OCI-LY7 (cell line): ENCODE measurements around the gene CEP89. TPM values are rescaled to one million over a fixed set of nuclear protein-coding genes. Genes with fewer than 3 reads are reported as not detected.

ENCODE experiments used
- BruUV-seq: library from RNA; stranded (reverse); fragments of 400-500 nt; replicated peaks from 2 replicates; lab custom pipeline; 2021; lab: Mats Ljungman, UMichigan
- CTCF ChIA-PET: fragments of 300-600 bp; sonication (Branson Sonifier 250); formaldehyde crosslinking; loops from one replicate; lab custom pipeline; 2022; ENCODE audit warnings: antibody characterized with exemption; ENCODE audit not compliant: unreplicated experiment; lab: Charles Lee
- POLR2A ChIA-PET: fragments of 300-600 bp; sonication (Branson Sonifier 250); formaldehyde crosslinking; loops from one replicate; lab custom pipeline; 2022; ENCODE audit warnings: antibody characterized with exemption; lab: Charles Lee
- DNase-seq: peaks from one replicate; pipeline ENCODE4 v3.0.0-alpha.2; 2015; ENCODE audit warnings: low spot score
- H2AFZ ChIP-seq: fragments of 200-600 bp; sonication (generic), shearing (Covaris generic); 2 replicates; pipeline ENCODE4 v1.6.1; 2014; ENCODE audit warnings: mild to moderate bottlenecking, antibody characterized with exemption, low read length, moderate library complexity
- H3K27ac ChIP-seq: fragments of 200-600 bp; sonication (generic); 2 replicates; pipeline ENCODE4 v1.5.1; 2014; ENCODE audit warnings: mixed run types, low read depth, mild to moderate bottlenecking, moderate library complexity, low read length, inconsistent platforms; ENCODE audit not compliant: poor library complexity, severe bottlenecking
- H3K36me3 ChIP-seq: fragments of 200-600 bp; sonication (generic); 2 replicates; pipeline ENCODE4 v1.6.1; 2014; ENCODE audit warnings: mild to moderate bottlenecking, antibody characterized with exemption, low read length, moderate library complexity, mixed read lengths; ENCODE audit not compliant: insufficient read depth
- H3K4me1 ChIP-seq: fragments of 200-600 bp; sonication (generic); 2 replicates; pipeline ENCODE4 v1.5.1; 2014; ENCODE audit warnings: mild to moderate bottlenecking, low read length; ENCODE audit not compliant: insufficient read depth, poor library complexity, severe bottlenecking
- H3K4me2 ChIP-seq: fragments of 200-600 bp; sonication (generic); 2 replicates; pipeline ENCODE4 v1.6.1; 2014; ENCODE audit warnings: mild to moderate bottlenecking, low read length
- H3K4me3 ChIP-seq: fragments of 200-600 bp; sonication (generic); 2 replicates; pipeline ENCODE4 v1.5.1; 2014; ENCODE audit warnings: mild to moderate bottlenecking, low read depth, low read length; ENCODE audit not compliant: poor library complexity, severe bottlenecking
- H3K79me2 ChIP-seq: fragments of 200-600 bp; sonication (generic); 2 replicates; pipeline ENCODE4 v1.6.1; 2016; ENCODE audit warnings: low read depth, mild to moderate bottlenecking, low read length, moderate library complexity, mixed read lengths; ENCODE audit not compliant: insufficient read depth
- H3K9me2 ChIP-seq: fragments of 200-600 bp; sonication (generic); 2 replicates; pipeline ENCODE4 v1.6.1; 2016; ENCODE audit warnings: mild to moderate bottlenecking, low read length, mixed read lengths; ENCODE audit not compliant: insufficient read depth
- H3K9me3 ChIP-seq: fragments of 200-600 bp; sonication (generic); 2 replicates; pipeline ENCODE4 v1.6.1; 2014; ENCODE audit warnings: mild to moderate bottlenecking, mixed run types, low read length, mixed read lengths
- H4K20me1 ChIP-seq: fragments of 200-600 bp; sonication (generic); 2 replicates; pipeline ENCODE4 v1.6.1; 2014; ENCODE audit warnings: mild to moderate bottlenecking, antibody characterized with exemption, low read length, moderate library complexity, mixed read lengths; ENCODE audit not compliant: insufficient read depth
- EZH2phosphoT487 ChIP-seq: fragments of 200-600 bp; sonication (generic); IDR thresholded peaks from 2 replicates; pipeline ENCODE4 v1.6.1; 2018; ENCODE audit warnings: low read depth, borderline replicate concordance, mild to moderate bottlenecking, mixed run types, antibody characterized with exemption, low read length, moderate library complexity, mixed read lengths
- intact Hi-C: fragments of 100-400 bp; cut with micrococcal nuclease; formaldehyde crosslinking; loops from one replicate; pipeline ENCODE4 v1.10.0; 2022; ENCODE audit not compliant: unreplicated experiment
- total RNA-seq, 2 experiments: library from RNA; depleted of rRNA in 1 of 2; stranded (reverse); fragments of >200 nt in 1 of 2; shearing (Covaris generic) in 1 of 2; gene quantifications; 2 replicates each; pipeline ENCODE4 v1.2.3, GENCODE V29; 2014 to 2022
- TF ChIP-seq, protein P1 (sequence below): fragments of 200-600 bp; sonication (generic); conservative IDR thresholded peaks from 2 replicates; pipeline ENCODE4 v1.5.1; 2014; ENCODE audit warnings: mild to moderate bottlenecking, antibody characterized with exemption, low read length, moderate library complexity, mixed read lengths

The CEP89 gene
- total RNA-seq, 2 experiments from 2014 or later: 15.8 to 20.6 TPM

DNA sequence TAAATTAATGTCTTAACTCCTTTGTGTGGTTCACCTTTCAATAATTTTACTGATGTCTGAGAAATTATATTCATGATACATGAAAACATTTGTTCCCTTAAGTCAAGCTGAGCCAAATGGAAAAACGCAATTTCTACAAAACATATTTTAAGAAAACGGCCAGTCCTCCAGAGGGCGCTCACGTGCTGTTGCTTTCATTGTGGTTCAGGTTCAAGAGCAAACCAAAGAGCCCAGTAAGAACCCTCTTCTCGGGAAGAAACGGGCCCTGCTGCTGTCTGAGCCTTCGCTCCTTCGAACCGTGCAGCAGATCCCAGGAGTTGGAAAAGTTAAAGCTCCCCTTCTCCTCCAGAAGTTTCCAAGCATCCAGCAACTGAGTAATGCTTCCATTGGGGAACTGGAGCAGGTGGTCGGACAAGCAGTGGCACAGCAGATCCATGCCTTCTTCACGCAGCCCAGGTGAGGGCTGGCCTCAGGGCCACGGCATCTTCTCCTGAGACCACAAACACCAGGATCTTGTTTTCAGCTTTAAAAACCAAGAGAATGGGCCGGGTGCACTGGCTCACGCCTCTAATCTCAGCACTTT, 4.6 kb upstream of the CEP89 start:
- no peaks in the 10 kb centered on the region for H4K20me1 ChIP-seq
- H3K9me3 ChIP-seq: no peaks in the 10 kb centered on the region
- H3K27ac ChIP-seq: no peak overlapping the region
- H3K9me2 ChIP-seq: no peaks in the 10 kb centered on the region
- intact Hi-C loops: loop anchor here (1.0 to 10.0 kb wide), 2 partner anchors 108 to 143 kb away; partner anchors contain the start of gene GPATCH1
- peak; percentile 64 for DNase-seq
- no peak overlapping the region for H3K4me2 ChIP-seq
- peaks cover 2% of the 10 kb centered on the region for H3K79me2 ChIP-seq
- no peak overlapping the region for H2AFZ ChIP-seq
- no TSS peak for BruUV-seq
- peaks cover 18% of the 10 kb centered on the region; the same call in 1 of the 2 replicates for H3K36me3 ChIP-seq
- ChIA-PET CTCF (no interaction called here), POLR2A (interaction anchor here (0.7 kb wide), 1 partner anchor 1451 kb away, joined by 3 read pairs; no protein-coding TSS in a partner anchor)
- TF ChIP-seq, protein P1, sequence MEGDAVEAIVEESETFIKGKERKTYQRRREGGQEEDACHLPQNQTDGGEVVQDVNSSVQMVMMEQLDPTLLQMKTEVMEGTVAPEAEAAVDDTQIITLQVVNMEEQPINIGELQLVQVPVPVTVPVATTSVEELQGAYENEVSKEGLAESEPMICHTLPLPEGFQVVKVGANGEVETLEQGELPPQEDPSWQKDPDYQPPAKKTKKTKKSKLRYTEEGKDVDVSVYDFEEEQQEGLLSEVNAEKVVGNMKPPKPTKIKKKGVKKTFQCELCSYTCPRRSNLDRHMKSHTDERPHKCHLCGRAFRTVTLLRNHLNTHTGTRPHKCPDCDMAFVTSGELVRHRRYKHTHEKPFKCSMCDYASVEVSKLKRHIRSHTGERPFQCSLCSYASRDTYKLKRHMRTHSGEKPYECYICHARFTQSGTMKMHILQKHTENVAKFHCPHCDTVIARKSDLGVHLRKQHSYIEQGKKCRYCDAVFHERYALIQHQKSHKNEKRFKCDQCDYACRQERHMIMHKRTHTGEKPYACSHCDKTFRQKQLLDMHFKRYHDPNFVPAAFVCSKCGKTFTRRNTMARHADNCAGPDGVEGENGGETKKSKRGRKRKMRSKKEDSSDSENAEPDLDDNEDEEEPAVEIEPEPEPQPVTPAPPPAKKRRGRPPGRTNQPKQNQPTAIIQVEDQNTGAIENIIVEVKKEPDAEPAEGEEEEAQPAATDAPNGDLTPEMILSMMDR: peak; percentile 95
- no peak for TF ChIP-seq EZH2phosphoT487
- H3K4me1 ChIP-seq: no peaks in the 10 kb centered on the region
- no peak overlapping the region for H3K4me3 ChIP-seq

DNA sequence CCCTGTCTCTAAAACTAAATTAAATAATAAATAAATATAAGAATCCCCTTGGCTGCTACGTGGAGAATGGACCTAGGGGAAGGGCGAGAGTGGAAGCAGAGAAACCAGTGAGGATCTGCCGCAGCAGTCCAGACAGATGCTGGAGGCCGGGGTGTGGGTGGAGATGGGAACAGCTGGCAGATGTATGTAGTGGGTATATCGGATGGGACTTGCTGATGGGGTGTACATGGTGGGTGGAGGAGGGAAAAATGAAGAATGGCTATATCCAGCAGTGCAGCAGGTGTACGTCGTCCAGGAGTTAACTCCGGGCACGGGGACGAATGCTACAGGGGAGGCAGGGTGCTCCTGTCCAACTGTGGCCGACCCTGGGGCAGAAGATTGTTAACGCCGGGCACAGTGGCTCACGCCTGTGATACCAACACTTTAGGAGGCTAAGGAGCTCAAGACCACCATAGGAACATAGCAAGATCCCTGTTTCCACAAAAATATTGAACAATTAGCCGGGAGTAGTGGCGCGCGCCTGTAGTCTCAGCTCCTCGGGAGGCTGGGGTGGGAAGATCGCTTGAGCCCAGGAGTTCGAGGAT, 654 bp downstream of the CEP89 start:
- Histone ChIP-seq H3K4me2 (peak overlapping the region; percentile 86), H3K36me3 (peaks cover 27% of the 10 kb centered on the region; the same call in 1 of the 2 replicates), H3K4me3 (peak overlapping the region; percentile 75), H3K9me3 (no peaks in the 10 kb centered on the region), H4K20me1 (no peaks in the 10 kb centered on the region), H3K27ac (no peak overlapping the region), H3K9me2 (no peaks in the 10 kb centered on the region), H3K79me2 (peaks cover 15% of the 10 kb centered on the region), H2AFZ (peak overlapping the region; percentile 36; the same call in 1 of the 2 replicates), H3K4me1 (peaks cover 5% of the 10 kb centered on the region)
- POLR2A ChIA-PET: interaction anchor here (0.6 to 1.0 kb wide), 6 partner anchors 62 to 858 kb away, joined by 3 to 5 read pairs (median 3); no protein-coding TSS in a partner anchor
- CTCF ChIA-PET: no interaction called here
- no peak for TF ChIP-seq EZH2phosphoT487
- TF ChIP-seq, protein P1: no peak
- BruUV-seq: TSS peak; percentile 82
- no peak for DNase-seq
- intact Hi-C loops: loop anchor here (5.0 to 10.0 kb wide), 2 partner anchors 114 to 294 kb away; partner anchors contain the start of genes ANKRD27, GPATCH1 and RGS9BP
